Glutamatergic neuron (in vitro differentiated cells): ENCODE measurements around the gene ZNF774. TPM values are rescaled to one million over a fixed set of nuclear protein-coding genes. Genes with fewer than 3 reads are reported as not detected.

Experiments
- DNase-seq: peaks from one replicate; pipeline ENCODE4 v3.0.0; 2022
- H3K27ac Mint-ChIP-seq: one replicate; pipeline ENCODE4 v1.8.0; 2020; ENCODE audit warnings: mild to moderate bottlenecking, mixed read lengths, inconsistent platforms; ENCODE audit not compliant: unreplicated experiment
- H3K27me3 Mint-ChIP-seq: one replicate; pipeline ENCODE4 v1.8.0; 2020; ENCODE audit warnings: mild to moderate bottlenecking, moderate library complexity, mixed read lengths, inconsistent platforms; ENCODE audit not compliant: unreplicated experiment
- H3K36me3 Mint-ChIP-seq: one replicate; pipeline ENCODE4 v1.8.0; 2020; ENCODE audit warnings: mild to moderate bottlenecking, mixed read lengths, inconsistent platforms; ENCODE audit not compliant: unreplicated experiment
- H3K4me1 Mint-ChIP-seq: one replicate; pipeline ENCODE4 v1.8.0; 2020; ENCODE audit warnings: mild to moderate bottlenecking, low read depth, mixed read lengths, inconsistent platforms; ENCODE audit not compliant: unreplicated experiment
- H3K4me3 Mint-ChIP-seq: one replicate; pipeline ENCODE4 v1.8.0; 2020; ENCODE audit warnings: mild to moderate bottlenecking, mixed read lengths, inconsistent platforms; ENCODE audit not compliant: unreplicated experiment
- H3K9me3 Mint-ChIP-seq: one replicate; pipeline ENCODE4 v1.8.0; 2020; ENCODE audit warnings: mild to moderate bottlenecking, moderate library complexity, mixed read lengths, inconsistent platforms; ENCODE audit not compliant: unreplicated experiment
- total RNA-seq: library from RNA; stranded (reverse); fragmentation: NEBNext Ultra II Directional; extraction: Animal tissue kit (Norgen Biotek cat#: 25700); gene quantifications from one replicate; pipeline ENCODE4 v1.2.1, GENCODE V29; 2021; ENCODE audit not compliant: unreplicated experiment
- TF ChIP-seq, protein P1 (sequence below): fragments of 200-600 bp; sonication (generic); IDR thresholded peaks from one replicate; pipeline ENCODE4 v1.5.0; 2021; ENCODE audit not compliant: partially characterized antibody, unreplicated experiment

ZNF774 gene
- total RNA-seq, 1 donor from 2014 or later = 6.7 TPM

DNA sequence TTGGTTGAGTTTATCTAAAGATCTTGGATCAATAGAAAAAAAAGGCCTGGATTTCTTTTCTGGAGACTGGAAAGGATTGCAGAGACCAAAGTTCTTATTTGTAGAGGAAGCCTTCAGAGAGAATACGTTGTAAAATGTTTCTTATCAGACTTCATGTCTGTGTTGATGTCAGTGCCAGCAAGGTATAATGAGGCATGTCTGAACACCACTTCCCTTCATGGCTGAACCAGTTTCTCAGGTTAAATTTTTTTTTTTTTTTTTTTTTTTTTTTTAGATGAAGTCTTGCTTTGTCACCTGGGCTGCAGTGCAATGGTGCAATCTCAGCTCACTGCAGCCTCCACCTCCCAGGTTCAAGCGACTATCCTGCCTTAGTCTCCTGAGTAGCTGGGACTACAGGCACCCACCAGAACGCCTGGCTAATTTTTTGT, 17.8 kb upstream of the ZNF774 start:
- TF ChIP-seq, protein P1, sequence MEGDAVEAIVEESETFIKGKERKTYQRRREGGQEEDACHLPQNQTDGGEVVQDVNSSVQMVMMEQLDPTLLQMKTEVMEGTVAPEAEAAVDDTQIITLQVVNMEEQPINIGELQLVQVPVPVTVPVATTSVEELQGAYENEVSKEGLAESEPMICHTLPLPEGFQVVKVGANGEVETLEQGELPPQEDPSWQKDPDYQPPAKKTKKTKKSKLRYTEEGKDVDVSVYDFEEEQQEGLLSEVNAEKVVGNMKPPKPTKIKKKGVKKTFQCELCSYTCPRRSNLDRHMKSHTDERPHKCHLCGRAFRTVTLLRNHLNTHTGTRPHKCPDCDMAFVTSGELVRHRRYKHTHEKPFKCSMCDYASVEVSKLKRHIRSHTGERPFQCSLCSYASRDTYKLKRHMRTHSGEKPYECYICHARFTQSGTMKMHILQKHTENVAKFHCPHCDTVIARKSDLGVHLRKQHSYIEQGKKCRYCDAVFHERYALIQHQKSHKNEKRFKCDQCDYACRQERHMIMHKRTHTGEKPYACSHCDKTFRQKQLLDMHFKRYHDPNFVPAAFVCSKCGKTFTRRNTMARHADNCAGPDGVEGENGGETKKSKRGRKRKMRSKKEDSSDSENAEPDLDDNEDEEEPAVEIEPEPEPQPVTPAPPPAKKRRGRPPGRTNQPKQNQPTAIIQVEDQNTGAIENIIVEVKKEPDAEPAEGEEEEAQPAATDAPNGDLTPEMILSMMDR = no peak
- no peaks in the 10 kb centered on the region for H3K27me3 Mint-ChIP-seq

DNA sequence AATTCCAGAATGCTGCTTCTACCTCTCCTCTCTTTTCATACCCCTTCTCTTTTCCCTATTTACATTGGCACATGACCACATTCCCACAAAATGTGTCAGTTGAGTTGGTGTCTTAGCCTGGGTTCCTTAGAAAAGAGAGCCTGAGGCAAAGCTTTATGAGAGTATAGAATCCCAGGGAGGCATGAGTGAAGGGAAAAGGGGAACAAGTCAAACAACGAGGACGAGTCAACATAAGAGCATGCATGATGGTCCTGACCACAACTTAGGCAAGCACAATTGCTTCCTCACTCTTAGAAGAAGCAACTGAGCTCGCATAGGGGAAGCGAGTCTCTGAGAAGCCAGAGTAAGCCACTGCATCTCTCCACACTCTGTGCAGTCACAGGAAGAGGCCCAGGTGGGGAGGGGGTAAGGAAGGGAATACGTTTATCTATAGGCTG, 15.4 kb upstream of the ZNF774 start:
- DNase-seq = no peak
- no peaks in the 10 kb centered on the region for H3K27me3 Mint-ChIP-seq
- no peak overlapping the region for H3K27ac Mint-ChIP-seq
- H3K4me3 Mint-ChIP-seq = no peak overlapping the region
- no peaks in the 10 kb centered on the region for H3K9me3 Mint-ChIP-seq
- no peaks in the 10 kb centered on the region for H3K36me3 Mint-ChIP-seq
- TF ChIP-seq, protein P1 = no peak
- no peaks in the 10 kb centered on the region for H3K4me1 Mint-ChIP-seq

More for the DNA sequence above, 17.8 kb upstream of the ZNF774 start:
- no peak overlapping the region for H3K4me3 Mint-ChIP-seq
- H3K9me3 Mint-ChIP-seq = peaks cover 2% of the 10 kb centered on the region
- no peak for DNase-seq
- H3K4me1 Mint-ChIP-seq = no peaks in the 10 kb centered on the region
- no peak overlapping the region for H3K27ac Mint-ChIP-seq
- no peaks in the 10 kb centered on the region for H3K36me3 Mint-ChIP-seq

GRCh38 chr15:90337256-90337655, 14.8 kb upstream of the ZNF774 start:
- no peaks in the 10 kb centered on the region for H3K27me3 Mint-ChIP-seq
- no peaks in the 10 kb centered on the region for H3K4me1 Mint-ChIP-seq
- H3K27ac Mint-ChIP-seq = no peak overlapping the region
- H3K36me3 Mint-ChIP-seq = no peaks in the 10 kb centered on the region
- no peak overlapping the region for H3K4me3 Mint-ChIP-seq
- TF ChIP-seq, protein P1 = no peak
- no peaks in the 10 kb centered on the region for H3K9me3 Mint-ChIP-seq
- no peak for DNase-seq

DNA sequence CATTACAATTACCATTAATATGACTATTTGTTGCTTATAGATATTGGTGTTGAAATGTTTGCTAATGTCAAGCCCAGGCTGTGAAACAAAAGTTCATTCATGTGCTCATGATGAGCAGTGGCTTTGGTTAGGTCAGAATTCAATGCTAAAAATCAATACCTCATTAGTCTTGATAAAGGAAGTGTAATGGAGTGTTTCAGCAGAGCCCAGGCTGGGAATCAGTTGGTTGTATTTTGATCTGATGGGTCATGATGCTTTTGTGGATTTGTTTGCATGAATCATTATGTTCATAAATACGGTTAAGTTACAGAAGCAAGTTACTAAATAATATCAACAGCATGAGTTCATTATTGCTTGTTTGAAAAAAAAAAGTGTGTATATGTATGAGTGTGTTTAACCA, 13.6 kb upstream of the ZNF774 start:
- H3K4me3 Mint-ChIP-seq = no peak overlapping the region
- no peak for DNase-seq
- no peak overlapping the region for H3K27ac Mint-ChIP-seq
- H3K27me3 Mint-ChIP-seq = no peaks in the 10 kb centered on the region
- H3K4me1 Mint-ChIP-seq = no peaks in the 10 kb centered on the region
- H3K9me3 Mint-ChIP-seq = no peaks in the 10 kb centered on the region
- TF ChIP-seq, protein P1 = no peak
- H3K36me3 Mint-ChIP-seq = no peaks in the 10 kb centered on the region

- Mint-ChIP-seq H3K27ac (no peak overlapping the region), H3K9me3 (no peaks in the 10 kb centered on the region), H3K27me3 (peaks cover 2% of the 10 kb centered on the region), H3K4me1 (no peaks in the 10 kb centered on the region), H3K36me3 (no peaks in the 10 kb centered on the region), H3K4me3 (no peak overlapping the region)
- no peak for DNase-seq
- TF ChIP-seq, protein P1 = no peak
Measured at GRCh38 chr15:90340345-90340744, 11.7 kb upstream of the ZNF774 start.
